SJCRH30 (cell line): Measurements from ENCODE around the gene SOX18. TPM values are rescaled to one million over a fixed set of nuclear protein-coding genes. Genes with fewer than 3 reads are reported as not detected.
"Not testable (repeated sequence)": the region's sequence is repeated elsewhere in the genome, so short reads cannot be mapped to it uniquely, and the experiment has no call there.

Source experiments
- DNase-seq, 2 experiments: peaks; one replicate each; pipeline ENCODE4 v3.0.0-alpha.2; 2015 to 2020
- H3K27ac ChIP-seq: fragments of 250-450 bp; sonication (Bioruptor Pico); 2 replicates; pipeline ENCODE4 v1.5.1; 2020; ENCODE audit warnings: mild to moderate bottlenecking, moderate library complexity
- H3K27me3 ChIP-seq: fragments of 250-450 bp; sonication (Bioruptor Pico); 2 replicates; pipeline ENCODE4 v1.5.1; 2020; ENCODE audit warnings: mild to moderate bottlenecking, moderate library complexity
- H3K36me3 ChIP-seq: fragments of 250-450 bp; sonication (Bioruptor Pico); 2 replicates; pipeline ENCODE4 v1.5.1; 2020; ENCODE audit warnings: mild to moderate bottlenecking, moderate library complexity
- H3K4me1 ChIP-seq: fragments of 250-450 bp; sonication (Bioruptor Pico); 2 replicates; pipeline ENCODE4 v1.5.1; 2020; ENCODE audit warnings: mild to moderate bottlenecking, moderate library complexity
- H3K4me3 ChIP-seq: fragments of 250-450 bp; sonication (Bioruptor Pico); 2 replicates; pipeline ENCODE4 v1.5.1; 2020; ENCODE audit warnings: mild to moderate bottlenecking, moderate library complexity
- H3K9me3 ChIP-seq: fragments of 250-450 bp; sonication (Bioruptor Pico); replicated peaks from 2 replicates; pipeline ENCODE4 v1.5.1; 2020; ENCODE audit warnings: mild to moderate bottlenecking, moderate library complexity
- total RNA-seq: library from RNA; depleted of rRNA; stranded (reverse); fragments of >200 nt; shearing (Covaris generic); gene quantifications from 2 replicates; pipeline ENCODE4 v1.2.3, GENCODE V29; 2014

Gene SOX18
- total RNA-seq, 1 experiment from 2014 or later, result 0.14 TPM

DNA sequence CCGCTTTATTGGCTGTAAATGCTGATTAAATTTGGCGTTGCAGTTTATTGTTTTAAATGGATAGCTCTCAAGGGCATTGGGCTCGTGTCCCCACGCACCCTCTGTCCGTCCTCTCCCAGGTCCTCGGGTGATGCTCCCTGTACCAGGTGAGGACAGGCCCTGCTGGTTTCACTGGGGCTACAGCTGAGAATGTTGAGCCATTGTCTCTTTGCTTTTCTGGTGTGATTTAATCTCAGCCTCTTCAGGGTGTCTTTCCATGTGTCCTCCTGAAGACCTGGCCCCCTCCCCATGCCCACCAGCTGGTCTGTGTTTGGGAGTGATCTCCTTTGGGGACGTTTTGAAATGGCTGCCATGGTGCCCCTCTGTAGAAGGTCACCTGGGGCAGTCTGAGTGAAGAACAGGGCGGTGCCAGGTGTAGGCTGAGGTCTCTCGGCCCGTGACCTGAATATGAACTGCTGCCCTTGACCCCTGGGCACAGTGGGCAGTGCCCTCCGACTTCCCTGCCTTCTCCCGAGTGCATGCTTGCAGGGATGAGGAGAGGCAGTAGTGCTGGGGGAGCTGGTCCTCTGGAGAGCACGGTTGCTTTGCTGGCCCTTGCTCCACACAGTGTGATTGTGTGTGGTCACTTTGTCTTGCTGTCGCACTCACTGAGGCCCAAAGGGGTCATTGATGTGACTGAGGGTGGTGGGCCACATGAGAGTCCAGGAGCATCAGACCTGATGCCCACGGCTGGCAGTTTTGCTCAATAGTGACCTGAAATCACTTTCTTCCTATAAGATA lies 25.9 kb downstream of the SOX18 start:
- Histone ChIP-seq H3K4me3 (no peak overlapping the region), H3K9me3 (no peaks in the 10 kb centered on the region), H3K36me3 (peaks cover 93% of the 10 kb centered on the region), H3K27ac (no peak overlapping the region), H3K27me3 (no peaks in the 10 kb centered on the region), H3K4me1 (no peaks in the 10 kb centered on the region)
- no peak for DNase-seq

DNA sequence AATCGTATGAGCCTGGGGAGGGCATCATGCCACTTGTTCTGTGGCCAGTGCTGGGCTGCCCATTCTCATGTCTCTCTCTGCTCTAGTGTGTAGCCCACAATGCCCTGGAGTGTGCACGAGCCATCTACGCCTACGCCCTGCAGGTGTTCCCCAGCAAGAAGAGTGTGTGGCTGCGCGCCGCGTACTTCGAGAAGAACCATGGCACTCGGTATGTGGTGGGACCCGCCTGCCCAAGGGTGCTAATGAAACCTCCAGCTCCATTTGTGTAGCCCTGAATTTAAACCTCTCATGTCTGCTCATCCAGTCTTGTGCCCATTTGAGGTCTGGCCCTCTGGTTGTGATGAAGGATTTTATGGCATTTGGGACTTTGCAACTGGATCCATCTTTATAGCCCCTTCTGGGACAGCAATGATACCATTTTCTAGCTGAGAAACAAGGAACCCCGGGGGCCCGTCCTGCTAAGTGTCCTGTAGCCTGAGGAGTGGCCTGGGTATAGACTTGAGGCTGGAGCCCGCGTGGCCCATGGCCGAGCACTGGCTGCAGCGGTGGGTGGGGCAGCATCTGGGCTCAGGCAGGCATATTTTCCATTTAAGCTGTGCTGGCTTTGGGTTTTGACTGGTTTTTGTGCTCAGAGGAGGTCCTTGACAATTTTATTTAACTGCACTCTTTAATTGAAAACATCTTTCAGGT lies 26.6 kb downstream of the SOX18 start:
- no peak for DNase-seq
- no peak overlapping the region for H3K27ac ChIP-seq
- peaks cover 93% of the 10 kb centered on the region for H3K36me3 ChIP-seq
- H3K9me3 ChIP-seq, result no peaks in the 10 kb centered on the region
- H3K27me3 ChIP-seq, result no peaks in the 10 kb centered on the region
- no peak overlapping the region for H3K4me3 ChIP-seq
- no peaks in the 10 kb centered on the region for H3K4me1 ChIP-seq

DNA sequence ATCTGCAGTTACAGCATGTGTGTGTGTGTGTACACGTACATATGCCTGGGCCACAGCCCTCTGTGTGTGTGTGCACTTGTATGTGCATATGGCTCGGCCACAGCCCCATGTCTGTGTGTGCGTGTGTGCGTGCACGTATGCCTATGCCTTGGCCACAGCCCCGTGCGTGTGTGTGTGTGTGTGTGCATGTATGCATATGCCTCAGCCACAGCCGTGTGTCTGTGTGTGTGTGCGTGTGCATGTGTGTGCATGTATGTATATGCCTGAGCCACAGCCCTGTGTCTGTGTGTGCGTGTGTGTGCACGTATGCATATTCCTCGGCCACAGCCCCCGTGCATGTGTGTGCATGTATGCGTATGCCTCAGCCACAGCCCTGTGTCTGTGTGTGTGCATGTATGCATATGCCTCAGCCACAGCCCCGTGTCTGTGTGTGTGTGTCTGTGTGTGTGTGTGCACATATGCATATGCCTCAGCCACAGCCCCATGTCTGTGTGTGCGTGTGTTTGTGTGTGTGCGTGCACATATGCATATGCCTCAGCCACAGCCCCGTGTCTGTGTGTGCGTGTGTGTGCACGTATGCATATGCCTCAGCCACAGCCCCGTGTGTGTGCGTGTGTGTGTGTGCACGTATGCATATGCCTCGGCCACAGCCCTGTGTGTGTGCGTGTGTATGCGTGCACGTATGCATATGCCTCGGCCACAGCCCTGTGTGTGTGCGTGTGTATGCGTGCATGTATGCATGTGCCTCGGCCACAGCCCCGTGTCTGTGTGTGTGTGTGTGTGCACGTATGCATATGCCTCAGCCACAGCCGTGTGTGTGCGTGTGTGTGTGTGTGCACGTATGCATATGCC lies 28.1 kb downstream of the SOX18 start:
- no peak overlapping the region for H3K4me3 ChIP-seq
- H3K27me3 ChIP-seq, result no peaks in the 10 kb centered on the region
- peaks cover 89% of the 10 kb centered on the region for H3K36me3 ChIP-seq
- H3K9me3 ChIP-seq, result no peaks in the 10 kb centered on the region
- H3K27ac ChIP-seq, result no peak overlapping the region
- DNase-seq, result no peak
- H3K4me1 ChIP-seq, result no peaks in the 10 kb centered on the region

DNA sequence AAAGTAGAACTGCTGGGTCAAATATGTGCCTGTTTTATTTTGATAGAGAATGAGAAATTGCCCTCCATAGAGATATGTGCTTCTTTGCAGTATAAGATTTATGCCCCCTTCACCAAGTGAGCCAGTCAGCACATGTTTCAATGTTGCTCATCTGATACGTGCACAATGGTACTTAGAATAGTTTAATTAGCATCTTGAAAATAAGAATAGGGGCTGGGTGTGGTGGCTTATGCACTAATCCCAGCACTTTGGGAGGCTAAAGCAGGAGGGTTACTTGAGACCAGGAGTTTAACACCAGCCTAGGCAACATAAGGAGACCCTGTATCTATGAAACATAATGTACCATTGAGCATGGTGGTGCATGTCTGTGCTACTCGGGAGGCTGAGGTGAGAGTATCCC lies 33.8 kb downstream of the SOX18 start:
- DNase-seq, result no peak
- Histone ChIP-seq H3K9me3 (no peaks in the 10 kb centered on the region), H3K27ac (no peak overlapping the region), H3K27me3 (no peaks in the 10 kb centered on the region), H3K4me3 (no peak overlapping the region), H3K36me3 (peaks cover 80% of the 10 kb centered on the region), H3K4me1 (no peaks in the 10 kb centered on the region)

DNA sequence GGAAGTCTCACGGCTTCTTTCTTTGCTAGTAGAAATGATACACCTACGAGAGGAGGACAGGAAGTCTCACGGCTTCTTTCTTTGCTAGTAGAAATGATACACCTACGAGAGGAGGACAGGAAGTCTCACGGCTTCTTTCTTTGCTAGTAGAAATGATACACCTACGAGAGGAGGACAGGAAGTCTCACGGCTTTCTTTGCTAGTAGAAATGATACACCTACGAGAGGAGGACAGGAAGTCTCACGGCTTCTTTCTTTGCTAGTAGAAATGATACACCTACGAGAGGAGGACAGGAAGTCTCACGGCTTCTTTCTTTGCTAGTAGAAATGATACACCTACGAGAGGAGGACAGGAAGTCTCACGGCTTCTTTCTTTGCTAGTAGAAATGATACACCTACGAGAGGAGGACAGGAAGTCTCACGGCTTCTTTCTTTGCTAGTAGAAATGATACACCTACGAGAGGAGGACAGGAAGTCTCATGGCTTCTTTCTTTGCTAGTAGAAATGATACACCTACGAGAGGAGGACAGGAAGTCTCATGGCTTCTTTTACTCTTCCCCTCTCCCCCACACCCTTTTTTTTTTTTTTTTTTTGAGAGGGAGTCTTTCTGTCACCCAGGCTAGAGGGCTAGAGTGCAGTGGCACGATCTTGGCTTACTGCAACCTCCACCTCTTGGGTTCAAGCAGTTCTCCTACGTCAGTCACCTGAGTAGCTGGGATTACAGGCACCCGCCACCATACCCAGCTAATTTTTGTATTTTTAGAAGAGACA lies 36.9 kb downstream of the SOX18 start:
- not testable (repeated sequence) for DNase-seq, H3K27me3 ChIP-seq, H3K4me3 ChIP-seq, H3K4me1 ChIP-seq, H3K27ac ChIP-seq, H3K9me3 ChIP-seq
- H3K36me3 ChIP-seq, result peaks cover 81% of the 10 kb centered on the region

DNA sequence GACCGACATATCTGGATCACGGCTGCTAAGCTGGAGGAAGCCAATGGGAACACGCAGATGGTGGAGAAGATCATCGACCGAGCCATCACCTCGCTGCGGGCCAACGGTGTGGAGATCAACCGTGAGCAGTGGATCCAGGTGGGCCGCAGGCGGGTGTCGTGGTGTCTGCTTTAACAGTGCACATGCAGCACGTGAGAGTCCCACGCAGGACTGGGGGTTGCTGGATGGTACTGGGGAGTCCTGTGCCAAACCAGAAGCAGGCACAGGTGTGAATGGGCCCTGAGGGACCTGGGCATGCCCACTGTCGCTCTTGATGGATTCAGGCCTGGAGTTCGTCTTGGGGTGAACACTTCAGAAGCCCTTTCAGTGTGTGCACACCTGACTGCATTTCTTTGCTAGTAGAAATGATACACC lies 38.1 kb downstream of the SOX18 start:
- Histone ChIP-seq H3K27ac (no peak overlapping the region), H3K27me3 (no peaks in the 10 kb centered on the region), H3K9me3 (peaks cover 5% of the 10 kb centered on the region; the same call in 1 of the 2 replicates), H3K36me3 (peaks cover 82% of the 10 kb centered on the region), H3K4me1 (no peaks in the 10 kb centered on the region), H3K4me3 (no peak overlapping the region)
- DNase-seq, result no peak

DNA sequence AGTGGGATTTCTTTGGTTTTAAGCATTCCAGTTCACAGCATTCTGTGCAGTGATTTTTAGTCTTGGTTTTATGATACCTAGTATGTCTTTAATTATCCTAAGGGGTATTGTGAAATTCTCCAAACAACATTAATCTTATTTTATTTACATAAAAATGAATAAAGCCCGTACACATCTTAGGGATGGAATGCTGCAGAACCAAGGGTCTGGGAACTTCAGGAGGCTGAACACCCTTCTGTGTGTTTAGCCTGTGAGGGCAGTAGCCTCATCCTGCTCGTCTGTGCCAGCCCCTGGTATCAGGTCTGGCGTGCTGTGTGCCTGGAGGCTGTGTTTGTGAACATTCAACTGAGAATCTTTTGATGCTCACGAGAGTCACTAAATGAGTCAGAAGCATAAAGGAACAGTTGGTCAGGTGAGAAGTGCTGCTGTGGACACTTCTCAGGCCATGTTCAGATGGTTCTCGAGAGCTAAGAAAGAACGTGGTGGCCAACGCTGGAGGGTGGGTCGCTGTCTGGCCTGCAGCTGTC lies 38.7 kb downstream of the SOX18 start:
- no peak for DNase-seq
- H3K4me3 ChIP-seq, result no peak overlapping the region
- no peak overlapping the region for H3K27ac ChIP-seq
- H3K4me1 ChIP-seq, result no peaks in the 10 kb centered on the region
- H3K9me3 ChIP-seq, result peaks cover 5% of the 10 kb centered on the region; the same call in 1 of the 2 replicates
- no peaks in the 10 kb centered on the region for H3K27me3 ChIP-seq
- H3K36me3 ChIP-seq, result peaks cover 83% of the 10 kb centered on the region

DNA sequence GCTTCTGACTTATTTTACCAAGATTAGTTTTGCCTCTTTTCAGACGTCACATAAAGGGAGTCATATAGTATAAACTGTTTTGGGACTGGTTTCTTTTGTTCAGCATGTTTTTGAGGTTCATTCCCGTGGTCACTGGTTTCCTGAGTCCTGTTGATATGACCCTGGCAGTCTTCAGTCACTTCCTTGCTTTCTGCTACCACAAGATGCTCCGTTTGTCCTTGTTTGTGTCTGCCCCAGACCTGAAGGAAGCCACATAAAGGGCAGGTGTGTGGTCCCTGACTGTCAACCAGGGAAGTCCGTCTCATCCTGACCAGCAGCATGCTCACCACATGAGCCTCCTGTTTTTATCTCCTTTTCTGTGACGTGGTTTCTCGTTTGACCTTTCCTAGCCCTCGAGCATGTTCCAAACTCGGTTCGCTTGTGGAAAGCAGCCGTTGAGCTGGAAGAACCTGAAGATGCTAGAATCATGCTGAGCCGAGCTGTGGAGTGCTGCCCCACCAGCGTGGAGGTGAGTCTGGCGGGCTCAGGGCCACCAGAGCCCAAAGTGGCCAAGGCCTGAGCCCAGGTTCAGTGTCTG lies 39.5 kb downstream of the SOX18 start:
- Histone ChIP-seq H3K9me3 (peaks cover 5% of the 10 kb centered on the region; the same call in 1 of the 2 replicates), H3K4me3 (no peak overlapping the region), H3K27ac (no peak overlapping the region), H3K4me1 (no peaks in the 10 kb centered on the region), H3K27me3 (no peaks in the 10 kb centered on the region), H3K36me3 (peaks cover 81% of the 10 kb centered on the region)
- DNase-seq, result no peak

DNA sequence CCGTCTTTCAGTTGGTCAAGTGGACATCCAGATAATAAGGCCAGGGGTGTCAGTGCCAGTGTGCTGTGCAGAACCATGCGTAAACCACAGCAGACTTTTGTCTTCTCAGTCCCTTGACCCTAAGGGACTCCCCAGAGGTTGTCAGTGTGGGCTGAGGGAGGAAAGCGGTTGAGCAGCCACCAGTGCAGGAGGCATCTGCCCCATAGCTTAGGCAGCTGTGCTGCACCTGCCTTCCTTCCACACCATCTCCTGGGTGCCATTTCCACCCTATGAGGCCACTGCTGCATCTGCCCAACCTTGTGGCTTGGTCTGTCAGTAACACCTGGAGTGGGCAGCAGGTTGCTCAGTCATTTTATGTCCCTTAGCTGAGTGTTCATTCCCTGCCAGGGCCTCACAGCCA lies 42.5 kb downstream of the SOX18 start:
- peaks cover 90% of the 10 kb centered on the region for H3K36me3 ChIP-seq
- no peak overlapping the region for H3K4me3 ChIP-seq

DNA sequence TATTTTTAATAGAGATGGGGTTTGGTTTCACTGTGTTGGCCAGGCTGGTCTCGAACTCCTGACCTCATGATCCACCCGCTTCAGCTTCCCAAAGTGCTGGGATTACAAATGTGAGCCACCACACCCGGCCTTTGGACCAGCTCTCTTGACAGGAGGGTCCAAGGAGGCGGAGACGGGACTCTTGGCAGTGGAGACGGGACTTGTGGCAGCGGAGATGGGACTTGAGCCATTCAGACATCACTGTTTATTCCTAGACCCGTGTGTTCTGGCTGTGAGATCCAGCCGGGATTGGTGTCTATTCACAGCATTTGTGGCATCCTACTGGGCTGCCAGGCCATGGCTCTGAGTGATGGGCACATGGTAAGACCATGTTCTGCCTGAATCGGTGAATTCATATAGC lies 42.9 kb downstream of the SOX18 start:
- Histone ChIP-seq H3K4me3 (no peak overlapping the region), H3K36me3 (peaks cover 91% of the 10 kb centered on the region), H3K4me1 (peaks cover 2% of the 10 kb centered on the region; the same call in 1 of the 2 replicates), H3K9me3 (peaks cover 5% of the 10 kb centered on the region; the same call in 1 of the 2 replicates), H3K27me3 (no peaks in the 10 kb centered on the region), H3K27ac (no peak overlapping the region)
- DNase-seq, result no peak

More for the DNA sequence above, 42.5 kb downstream of the SOX18 start:
- H3K4me1 ChIP-seq, result no peaks in the 10 kb centered on the region
- DNase-seq, result no peak
- no peaks in the 10 kb centered on the region for H3K27me3 ChIP-seq
- H3K9me3 ChIP-seq, result peaks cover 5% of the 10 kb centered on the region; the same call in 1 of the 2 replicates
- H3K27ac ChIP-seq, result no peak overlapping the region

DNA sequence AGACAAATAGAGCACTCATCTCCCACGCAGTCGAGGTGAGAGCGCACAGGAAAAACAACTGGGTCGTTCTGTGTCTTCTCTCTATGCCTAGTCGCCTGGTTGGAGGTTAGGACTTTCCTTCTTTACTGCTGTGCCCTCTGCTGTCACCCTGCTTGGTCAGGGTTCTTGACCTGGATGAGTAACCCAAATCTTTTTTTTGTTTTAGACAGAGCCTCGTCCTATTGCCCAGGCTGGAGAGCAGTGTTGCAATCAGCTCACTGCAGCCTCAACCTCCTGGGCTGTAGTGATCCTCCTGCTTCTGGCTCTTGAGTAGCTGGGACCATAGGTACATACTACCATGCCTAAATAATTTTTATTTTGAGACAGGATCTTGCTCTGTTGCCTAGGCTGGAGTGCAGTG lies 44.0 kb downstream of the SOX18 start:
- Histone ChIP-seq H3K27ac (no peak overlapping the region), H3K4me3 (no peak overlapping the region), H3K9me3 (peaks cover 5% of the 10 kb centered on the region; the same call in 1 of the 2 replicates), H3K27me3 (no peaks in the 10 kb centered on the region), H3K36me3 (peaks cover 91% of the 10 kb centered on the region), H3K4me1 (peaks cover 9% of the 10 kb centered on the region; the same call in 1 of the 2 replicates)
- no peak for DNase-seq

DNA sequence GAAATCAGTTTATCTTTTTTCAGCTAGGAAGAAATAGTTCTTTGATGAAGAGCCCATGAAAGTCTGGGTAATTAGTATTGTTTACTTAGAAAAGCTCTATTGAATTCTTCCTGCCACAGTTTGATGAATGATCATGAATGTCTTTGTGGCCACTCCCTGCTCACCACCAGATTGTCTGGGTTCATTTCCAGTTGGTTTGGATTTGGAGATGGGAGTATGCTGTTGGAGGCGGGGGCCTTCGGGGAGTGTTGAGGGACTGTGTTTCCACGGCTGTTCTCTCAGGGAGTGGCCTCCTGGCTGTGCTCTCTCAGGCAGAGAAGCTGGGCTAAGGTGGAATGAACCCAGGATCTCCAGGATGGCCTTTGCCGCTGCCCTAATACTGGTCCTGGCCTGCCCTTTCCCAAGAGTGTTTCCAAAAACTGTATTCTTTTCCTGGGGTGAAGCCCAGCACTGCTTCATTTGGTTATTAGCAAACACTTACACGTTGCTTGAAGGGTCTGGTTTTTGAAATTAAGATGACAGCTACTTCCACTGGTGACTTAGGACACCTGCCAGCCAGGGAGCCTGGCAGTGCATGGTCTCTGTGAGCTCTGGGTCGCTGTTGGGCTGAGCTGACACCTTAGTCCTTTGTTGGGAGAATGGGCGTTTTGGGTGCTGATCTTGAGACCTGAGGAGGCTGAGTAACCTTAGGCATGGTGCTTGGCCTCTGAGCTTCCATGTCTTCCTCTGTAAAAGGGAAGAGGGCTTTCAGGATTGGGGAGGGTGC lies 45.3 kb downstream of the SOX18 start:
- Histone ChIP-seq H3K4me3 (no peak overlapping the region), H3K36me3 (peaks cover 89% of the 10 kb centered on the region), H3K27ac (no peak overlapping the region), H3K27me3 (no peaks in the 10 kb centered on the region), H3K4me1 (peaks cover 9% of the 10 kb centered on the region; the same call in 1 of the 2 replicates), H3K9me3 (peaks cover 5% of the 10 kb centered on the region; the same call in 1 of the 2 replicates)
- DNase-seq, result peak in 1 of 2 experiments; percentile 34

DNA sequence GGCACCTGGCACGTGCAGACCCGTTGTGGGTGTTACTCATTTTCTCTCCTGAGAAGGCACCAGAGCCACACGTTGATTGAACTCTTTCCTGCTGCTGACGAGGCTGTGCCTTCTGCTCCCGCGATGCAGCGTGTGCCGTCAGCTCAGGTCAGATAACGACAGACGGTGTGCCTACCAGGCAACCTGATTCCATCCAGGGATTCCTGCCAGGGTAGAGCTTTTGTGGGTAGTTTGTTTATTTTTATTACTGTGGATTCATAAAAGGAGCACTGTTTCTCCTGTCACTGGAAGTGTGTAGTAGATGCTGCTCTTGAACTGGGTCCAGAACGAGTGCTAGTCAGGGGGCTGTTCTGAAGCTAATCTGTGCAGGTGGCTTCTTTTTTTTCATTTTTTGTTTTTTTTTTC lies 47.8 kb downstream of the SOX18 start:
- no peak overlapping the region for H3K27ac ChIP-seq
- no peaks in the 10 kb centered on the region for H3K27me3 ChIP-seq
- no peak overlapping the region for H3K4me3 ChIP-seq
- H3K9me3 ChIP-seq, result no peaks in the 10 kb centered on the region
- H3K36me3 ChIP-seq, result peaks cover 88% of the 10 kb centered on the region
- H3K4me1 ChIP-seq, result peaks cover 9% of the 10 kb centered on the region; the same call in 1 of the 2 replicates
- DNase-seq, result peak; percentile 77 to 90
